Right renal cortex interstitium (tissue), 3 donors: ENCODE measurements around the gene SDK1. TPM values are rescaled to one million over a fixed set of nuclear protein-coding genes. Genes with fewer than 3 reads are reported as not detected.
"Not testable (repeated sequence)": the region's sequence is repeated elsewhere in the genome, so short reads cannot be mapped to it uniquely, and the experiment has no call there.

Experiments used
- DNase-seq, 3 donors: peaks; one replicate each; pipeline ENCODE4 v3.0.0-alpha.2; 2013; ENCODE audit warnings: low read depth in 3 of 3, low spot score in 2 of 3
- polyA plus RNA-seq, 3 donors: library from polyadenylated mRNA; unstranded; fragments of 120-200 nt; gene quantifications; one replicate each; pipeline ENCODE4 v1.2.1, GENCODE V29; 2013; ENCODE audit not compliant: insufficient read length in 3 of 3

Gene SDK1
- polyA plus RNA-seq, 3 donors: 5.8 to 7.5 (median 6.3) TPM

DNA sequence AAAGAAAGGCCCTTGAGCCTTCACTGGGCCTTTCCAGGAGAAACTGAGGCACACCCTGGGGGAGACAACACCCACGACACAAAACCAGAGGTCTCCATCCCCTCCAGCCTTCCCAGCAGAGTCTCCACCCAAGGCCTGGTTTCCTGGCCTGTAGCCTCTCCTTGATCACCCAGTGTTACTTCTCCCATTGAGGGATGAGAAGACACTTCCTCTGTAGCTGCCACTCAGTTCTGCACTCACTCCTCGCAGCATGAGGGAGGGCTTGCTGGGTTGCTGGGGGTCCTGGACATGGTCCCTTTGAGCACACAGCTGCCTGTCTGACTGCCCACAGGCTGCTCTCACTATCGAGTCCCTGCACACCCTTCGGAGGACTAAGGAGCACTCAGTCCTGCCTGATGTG lies 943.0 kb downstream of the SDK1 start:
- no peak for DNase-seq

DNA sequence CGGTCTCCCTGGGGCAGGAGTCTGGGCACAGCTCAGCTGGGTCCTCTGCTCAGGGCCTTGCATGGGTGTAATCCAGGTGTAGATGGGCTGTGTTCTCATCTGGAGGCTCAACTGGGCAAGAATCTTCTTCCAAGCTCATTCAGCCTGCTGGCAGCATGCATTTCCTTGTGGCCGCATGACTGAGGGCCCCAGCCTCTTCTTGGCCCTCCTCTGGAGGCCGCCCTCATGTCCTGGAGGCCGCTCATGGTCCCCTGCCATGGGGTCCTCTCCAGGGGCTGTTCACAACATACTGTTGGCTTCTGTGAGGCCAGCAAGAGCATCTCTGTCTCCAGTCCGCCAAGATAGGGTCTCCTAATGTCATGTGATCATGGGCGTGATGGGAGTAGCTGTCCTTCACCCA lies 943.6 kb downstream of the SDK1 start:
- DNase-seq: no peak

DNA sequence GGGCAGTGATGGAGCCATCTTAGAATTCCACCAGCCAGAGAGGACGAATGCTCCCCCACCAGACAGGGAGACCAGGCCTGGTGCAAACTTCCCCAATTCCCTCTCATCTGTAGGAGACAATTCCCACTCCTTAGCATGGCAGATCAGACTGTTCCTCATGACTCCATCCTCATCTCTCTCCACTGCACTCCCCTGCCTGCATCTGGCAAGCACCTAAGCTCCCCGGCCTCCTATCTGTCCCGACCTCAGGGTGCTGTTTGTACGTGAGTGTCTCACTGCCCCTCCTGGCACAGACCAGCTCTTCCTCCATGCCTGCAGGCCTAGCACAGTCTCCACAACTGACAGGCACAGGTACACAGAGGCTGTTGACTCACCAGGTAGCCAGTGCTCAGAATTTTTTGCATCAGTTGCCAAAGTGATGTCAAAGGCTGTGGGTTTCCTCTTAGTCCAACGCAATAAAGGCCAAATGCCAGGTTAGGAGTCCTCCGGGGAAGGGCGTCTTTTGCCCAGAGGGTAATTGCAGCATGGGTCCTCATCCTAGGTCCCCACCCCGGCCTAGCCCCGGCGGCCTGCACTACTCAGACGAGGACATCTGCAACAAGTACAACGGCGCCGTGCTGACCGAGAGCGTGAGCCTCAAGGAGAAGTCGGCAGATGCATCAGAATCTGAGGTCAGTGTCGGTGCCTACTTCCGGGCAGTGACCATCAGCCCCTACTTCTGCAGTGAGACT lies 944.2 kb downstream of the SDK1 start:
- no peak for DNase-seq

DNA sequence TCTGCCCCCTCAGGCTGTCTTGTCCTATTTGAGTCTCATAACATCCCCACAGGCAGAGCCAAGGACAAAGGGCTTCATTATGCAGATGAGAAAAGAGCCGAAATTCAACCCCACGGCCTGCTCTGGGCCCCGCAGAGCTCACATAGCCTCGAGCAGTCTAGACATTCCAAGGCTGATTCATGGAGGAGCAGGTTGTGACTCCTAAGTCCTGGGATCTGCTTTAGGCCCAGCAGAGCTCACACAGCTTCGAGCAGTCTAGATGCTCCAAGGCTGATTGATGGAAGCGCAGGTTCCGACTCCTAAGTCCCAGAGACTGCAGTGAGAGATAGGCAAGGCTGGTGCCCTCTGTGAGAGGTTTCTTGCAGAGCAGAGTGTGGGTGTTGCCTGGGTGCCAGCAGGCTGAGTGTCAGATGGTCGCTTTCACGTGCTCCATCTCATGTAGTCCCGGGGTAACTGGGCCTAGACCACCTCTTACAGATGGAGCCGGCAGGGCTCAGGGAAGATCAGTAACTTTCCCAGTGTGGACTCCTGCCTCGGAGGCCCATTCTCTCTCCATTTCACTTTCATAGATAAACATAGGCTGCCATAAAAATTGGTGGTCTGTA lies 944.9 kb downstream of the SDK1 start:
- no peak for DNase-seq

DNA sequence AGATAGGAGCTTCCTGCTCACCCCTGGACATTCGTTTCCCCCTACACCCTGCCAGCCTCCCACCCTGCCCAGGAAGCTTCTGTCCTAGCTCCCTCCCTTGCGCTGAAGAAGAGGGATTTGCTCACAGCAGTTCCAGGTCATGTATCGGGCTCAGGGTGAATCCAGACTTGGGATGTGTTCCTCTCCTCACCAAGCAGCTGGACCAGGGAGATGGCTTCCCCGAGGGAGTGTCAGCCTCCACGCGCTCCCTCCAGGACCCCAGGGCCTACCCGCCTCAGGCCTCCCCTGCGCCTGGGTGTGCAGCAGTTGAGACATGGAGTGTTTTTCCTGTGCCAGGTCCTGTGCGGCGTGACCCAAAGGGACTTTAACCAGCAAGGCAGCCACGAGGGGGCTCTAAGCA lies 945.5 kb downstream of the SDK1 start:
- DNase-seq: no peak

DNA sequence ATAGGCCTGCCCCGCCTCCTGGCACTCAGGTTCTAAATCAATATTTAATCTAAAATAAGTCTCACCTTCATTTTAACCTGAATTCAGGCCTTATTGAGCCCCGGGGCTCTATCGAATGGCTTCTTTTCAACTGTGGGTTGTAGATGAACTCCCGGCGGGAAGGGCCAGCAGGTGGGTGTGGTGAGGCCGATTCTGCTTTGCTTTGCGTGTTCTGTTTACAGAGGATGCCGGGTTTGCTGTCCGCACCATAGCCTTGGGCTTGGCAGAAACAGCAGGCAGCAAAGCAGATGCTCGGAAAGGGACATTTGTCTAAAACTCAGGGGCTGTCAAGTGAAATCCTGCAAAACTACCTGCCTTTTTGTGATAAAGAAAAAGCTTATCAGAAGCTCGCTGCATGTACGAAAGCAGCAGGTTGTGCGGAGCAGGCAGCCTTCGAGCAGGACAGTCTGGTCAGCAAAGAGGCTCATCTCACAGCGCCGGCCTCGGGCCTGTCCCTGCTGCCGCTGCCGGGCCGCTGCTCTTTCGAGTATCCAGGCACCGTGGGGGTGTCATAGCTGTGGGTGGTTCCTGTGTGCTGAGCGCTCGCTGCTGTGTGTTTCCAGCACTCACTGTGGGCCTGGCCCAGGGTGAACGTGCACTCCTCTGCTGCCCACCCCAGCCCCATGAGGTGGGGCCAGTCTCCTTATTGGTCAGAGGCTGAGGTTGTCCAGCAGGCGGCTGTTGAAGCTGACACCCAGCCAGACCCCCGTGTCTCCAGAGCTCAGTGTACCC lies 946.2 kb downstream of the SDK1 start:
- no peak for DNase-seq

DNA sequence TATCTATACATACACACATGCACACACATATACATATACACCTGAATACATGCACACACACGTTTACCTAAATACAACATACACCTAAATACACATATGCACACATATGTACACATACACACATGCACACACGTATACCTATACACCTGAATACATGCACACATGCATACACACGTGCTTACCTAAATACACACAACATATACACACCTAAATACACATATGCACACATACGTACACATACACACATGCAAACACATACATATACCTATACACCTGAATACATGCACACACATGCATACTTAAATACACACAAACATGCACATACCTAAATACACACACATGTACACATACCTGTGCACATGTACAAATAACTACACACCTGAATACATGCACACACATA lies 947.2 kb downstream of the SDK1 start:
- DNase-seq: no peak

DNA sequence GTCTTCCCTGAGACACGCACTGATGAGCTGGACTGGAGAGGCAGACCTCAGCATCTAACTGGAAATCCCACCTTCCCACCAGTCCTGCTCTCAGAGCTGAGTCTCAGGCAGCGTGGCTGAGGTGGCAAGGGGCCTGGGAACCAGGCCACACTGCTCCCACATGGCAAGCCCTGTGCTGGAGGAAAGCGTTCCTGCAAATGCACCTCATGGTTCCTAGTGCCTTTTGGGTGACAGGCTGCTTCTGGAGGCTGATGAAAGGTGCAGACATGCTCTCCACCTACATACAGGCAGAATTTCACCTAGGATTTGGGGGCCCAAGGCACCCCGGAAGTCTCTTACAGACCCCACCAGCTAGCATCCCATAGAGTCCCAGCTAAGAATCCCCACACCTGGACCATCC lies 948.2 kb downstream of the SDK1 start:
- DNase-seq: no peak

DNA sequence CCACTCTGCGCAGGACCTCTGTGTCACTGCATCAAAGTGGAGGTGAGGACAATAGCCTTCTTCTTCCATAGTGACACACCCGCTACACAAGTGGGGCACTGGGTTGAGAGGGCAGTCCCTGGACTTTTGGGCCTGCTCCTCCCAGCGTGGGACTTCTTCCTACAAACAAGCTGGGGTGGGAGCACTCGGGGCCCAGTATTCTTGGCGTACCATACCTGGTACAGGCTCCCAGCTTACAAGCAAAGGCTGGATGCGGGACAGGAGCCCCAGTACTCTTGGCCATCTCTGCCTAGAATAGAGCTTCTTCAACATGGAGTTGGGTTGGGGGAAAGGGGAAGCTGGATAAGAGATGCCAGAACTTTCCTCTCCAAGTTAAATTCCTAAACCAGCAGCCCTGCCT lies 954.3 kb downstream of the SDK1 start:
- no peak for DNase-seq

DNA sequence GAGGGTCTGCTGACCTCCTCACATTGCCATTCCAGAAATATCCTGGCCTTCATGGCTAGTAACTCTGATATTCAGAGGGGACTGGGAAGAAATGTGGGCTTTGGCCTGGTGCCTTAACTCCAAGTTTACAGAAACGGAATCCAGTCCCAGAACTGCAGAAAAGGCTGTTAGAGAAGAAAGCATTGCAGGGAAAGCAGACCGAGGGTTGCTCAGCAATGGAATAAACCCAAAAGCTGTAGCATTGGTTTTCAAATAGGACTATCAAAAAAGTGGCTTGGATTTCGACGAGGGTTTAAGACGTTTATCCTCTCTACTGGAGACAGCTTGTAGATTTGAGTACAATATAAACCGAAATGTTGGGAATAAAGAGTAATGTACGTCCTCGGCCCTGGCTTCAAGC lies 955.2 kb downstream of the SDK1 start:
- DNase-seq: no peak

DNA sequence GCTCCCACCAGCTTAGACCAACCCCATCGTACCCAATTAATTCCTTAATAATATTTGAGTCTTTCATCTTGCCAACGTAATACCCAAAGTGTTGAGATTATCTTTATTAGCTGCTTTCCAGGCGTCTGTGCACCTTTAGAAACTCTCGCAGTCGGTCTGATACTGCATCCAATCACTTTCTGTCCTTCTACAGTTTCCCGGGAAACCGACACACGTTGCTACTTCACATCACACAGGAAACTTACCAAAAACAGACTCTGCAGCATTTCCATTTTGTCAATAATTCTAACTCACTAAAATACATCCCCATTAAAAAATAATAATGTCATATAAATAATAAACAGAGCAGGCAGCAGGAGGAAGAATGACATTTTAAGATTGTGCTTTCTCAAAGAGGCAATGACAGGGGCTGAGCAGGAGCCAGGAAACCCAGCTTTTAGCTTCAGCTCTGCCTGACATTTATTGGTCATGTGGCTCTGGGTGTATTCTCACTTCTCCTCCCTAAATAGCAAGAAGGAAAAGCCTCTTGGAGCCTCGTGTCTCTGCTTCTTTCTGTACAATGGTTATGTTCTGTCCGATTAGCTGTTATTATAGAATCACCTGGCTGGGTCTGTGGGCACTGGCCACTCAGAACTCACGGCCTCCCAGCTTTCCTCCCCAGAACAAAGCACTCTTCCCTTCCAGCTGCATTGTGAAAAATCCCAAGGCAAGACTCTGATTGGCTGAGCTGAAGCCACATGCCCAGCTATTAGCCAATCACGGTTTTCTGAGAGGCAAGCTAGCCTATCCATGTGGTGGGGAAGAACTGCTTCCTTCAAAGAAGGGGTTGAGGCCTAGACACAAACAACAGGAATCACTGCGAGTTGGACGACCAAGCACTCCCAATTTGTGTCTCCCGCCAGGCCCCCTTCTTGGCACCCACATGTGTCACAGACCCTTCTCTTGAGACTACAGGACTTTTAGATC lies 956.4 kb downstream of the SDK1 start:
- no peak for DNase-seq

DNA sequence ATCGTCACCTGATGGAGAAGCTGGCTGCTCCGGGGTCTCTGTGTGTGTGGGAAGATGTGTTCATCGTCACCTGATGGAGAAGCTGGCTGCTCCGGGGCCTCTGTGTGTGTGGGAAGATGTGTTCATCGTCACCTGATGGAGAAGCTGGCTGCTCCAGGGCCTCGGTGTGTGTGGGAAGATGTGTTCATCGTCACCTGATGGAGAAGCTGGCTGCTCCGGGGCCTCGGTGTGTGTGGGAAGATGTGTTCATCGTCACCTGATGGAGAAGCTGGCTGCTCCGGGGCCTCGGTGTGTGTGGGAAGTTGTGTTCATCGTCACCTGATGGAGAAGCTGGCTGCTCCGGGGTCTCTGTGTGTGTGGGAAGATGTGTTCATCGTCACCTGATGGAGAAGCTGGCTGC lies 959.1 kb downstream of the SDK1 start:
- DNase-seq: not testable (repeated sequence)

DNA sequence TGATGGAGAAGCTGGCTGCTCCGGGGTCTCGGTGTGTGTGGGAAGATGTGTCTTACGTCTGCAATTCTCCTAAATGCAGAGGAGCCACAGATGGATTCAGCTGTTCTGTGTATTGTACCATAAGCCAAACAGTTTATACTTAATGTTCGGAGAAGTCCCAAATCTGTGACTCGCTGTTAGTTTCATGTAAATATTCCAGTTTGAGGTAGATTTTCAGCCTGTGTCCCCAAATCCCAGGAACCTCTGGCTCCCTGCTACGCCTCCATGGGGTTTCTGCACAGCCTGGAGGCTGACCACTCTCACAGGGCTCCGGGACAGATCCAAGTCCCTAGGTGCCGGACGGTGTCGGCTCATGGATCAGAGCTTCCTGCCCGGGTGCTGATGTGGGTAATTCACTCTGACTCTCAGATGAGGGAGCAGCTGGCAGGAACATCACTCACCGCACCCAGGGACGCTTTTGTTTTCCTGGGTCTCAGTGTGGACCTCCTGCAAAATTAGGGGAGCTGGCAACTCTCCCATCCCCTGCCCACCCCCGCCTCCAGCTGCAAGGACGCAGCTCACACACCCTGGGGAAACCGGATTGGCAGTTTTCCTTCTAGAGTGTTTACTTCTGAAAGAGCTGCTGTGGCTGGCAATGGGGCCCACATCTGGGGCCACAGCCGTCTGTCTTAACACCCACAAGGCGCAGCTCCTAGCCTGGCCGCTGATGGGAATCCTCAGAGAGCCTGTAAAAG lies 960.0 kb downstream of the SDK1 start:
- no peak for DNase-seq

DNA sequence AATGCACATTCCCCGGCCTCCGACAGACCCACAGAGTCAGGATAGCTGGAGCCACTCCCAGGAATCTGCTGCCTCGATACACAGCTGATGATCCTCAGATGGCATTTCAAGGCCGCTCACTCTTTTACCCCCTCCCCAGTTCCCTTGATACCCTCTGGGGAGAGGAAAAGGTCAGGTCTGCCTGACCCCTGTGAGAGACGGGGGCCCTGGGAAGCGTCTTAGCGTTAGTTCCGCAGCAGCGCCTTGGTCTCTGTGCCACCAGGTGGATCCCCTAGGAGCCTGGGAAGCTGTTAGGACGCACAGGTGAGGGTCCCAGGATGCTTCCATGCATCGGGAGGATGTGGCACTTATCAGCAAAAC lies 960.5 kb downstream of the SDK1 start:
- no peak for DNase-seq

DNA sequence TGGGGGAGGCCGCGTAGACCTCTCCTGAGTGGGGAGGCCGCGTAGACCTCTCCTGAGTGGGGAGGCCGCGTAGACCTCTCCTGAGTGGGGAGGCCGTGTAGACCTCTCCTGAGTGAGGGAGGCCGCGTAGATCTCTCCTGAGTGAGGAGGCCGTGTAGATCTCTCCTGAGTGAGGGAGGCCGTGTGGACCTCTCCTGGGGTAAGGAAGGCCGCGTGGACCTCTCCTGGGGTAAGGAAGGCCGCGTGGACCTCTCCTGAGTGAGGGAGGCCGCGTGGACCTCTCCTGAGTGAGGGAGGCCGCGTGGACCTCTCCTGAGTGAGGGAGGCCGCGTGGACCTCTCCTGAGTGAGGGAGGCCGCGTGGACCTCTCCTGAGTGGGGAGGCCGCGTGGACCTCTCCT lies 963.2 kb downstream of the SDK1 start:
- not testable (repeated sequence) for DNase-seq

DNA sequence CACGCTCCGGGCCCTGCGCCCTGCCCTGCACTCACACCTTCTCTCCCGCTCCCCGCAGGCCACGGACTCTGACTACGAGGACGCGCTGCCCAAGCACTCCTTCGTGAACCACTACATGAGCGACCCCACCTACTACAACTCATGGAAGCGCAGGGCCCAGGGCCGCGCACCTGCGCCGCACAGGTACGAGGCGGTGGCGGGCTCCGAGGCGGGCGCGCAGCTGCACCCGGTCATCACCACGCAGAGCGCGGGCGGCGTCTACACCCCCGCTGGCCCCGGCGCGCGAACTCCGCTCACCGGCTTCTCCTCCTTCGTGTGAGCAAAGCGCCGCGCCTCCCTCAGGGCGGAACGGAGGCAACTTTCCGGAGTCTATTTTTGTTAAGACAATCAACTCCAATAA lies 964.0 kb downstream of the SDK1 start:
- DNase-seq: peak in 1 of 3 donors; percentile 8

DNA sequence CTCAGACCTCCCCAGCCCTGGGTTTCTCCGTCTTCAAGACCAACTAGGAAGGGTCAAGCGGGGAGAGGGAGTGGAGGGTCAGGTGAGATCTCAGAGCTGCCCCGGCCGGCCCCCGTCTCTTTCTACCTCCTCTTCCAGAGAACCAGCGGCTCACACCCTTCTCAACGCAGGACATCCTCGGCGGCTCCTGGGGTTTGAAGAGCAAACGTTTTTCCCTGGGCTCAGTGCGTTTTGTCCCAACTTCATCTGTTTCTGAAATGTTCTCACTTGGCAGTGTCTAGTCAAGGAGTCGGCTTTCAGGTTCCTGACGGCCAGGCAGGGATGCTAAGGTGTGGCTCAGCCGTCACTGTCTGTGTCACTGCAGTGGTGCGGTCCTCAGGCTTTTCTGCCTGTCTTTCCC lies 964.6 kb downstream of the SDK1 start:
- DNase-seq: no peak

DNA sequence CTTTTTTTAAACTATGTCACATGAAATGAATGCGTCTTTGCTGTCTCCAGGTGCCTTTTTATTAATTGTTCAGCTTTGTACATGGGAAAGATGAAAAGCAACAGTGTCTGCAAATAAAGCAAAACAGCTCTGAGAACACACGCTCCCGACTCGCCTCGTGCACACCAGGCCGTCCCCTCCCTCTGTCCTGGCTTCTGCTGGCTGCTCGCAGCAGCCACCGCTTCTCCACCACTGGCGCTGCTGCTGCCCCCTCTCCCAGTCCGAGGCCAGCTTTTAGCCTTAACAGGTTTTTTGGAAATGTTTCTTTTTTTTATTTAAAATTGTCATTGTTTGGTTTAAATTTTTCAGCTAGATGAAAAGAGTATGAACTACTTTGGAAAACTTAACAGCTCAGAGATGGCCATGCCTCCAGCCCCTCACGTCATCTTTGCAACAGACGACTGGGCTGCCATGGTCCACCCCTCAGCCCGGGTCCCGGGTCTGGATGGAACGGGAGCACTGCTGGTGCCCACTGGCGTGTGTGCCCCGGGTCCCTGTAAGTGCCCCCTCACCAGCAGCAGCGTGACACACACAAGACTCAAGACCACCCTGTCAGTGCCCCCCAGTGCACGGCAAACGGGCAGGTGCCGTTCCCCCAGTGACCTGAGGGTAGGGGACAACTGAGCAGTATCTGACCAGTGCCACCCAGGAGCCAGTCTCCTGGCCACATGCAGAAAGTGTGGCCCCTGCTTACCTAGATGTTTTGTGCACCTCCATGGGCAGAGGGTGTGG lies 965.4 kb downstream of the SDK1 start:
- no peak for DNase-seq

DNA sequence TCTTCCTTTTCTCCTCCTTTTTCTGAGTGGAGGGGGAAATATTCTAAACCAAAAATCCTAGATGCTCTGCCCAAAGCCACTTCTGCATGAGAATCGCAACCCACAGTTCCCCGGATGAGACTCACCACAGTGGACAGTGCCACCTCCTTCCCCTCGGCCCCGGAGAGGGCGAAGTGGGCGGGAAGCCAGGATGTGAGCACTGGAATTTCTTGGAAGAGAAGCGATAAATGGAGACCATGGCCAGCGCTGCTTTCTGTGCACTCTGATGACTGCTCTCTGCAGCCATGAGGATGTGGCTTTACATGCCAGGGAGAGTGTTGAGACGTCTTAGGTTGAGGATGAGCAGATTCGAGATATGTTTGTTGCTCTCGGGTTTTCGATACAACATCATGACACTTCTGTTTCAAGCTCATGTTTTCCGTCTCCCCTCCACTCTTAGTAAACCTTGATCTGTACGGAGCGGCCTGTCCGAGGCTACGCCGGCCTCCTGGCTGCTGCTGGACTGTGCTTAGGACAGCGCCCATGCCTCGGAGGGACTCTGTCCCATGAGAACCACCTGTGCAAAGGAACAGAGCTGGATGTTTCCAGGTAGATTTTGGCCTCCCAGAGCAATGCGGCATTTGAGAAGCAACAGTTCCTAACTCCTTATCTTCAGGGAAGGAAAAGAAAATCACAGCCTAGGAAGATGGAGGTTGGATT lies 966.4 kb downstream of the SDK1 start:
- no peak for DNase-seq
